Right ventricle myocardium inferior (tissue), 1 donor: ENCODE results near the gene COMMD4. TPM values are rescaled to one million over a fixed set of nuclear protein-coding genes. Genes with fewer than 3 reads are reported as not detected.
"Not testable (repeated sequence)": the region's sequence is repeated elsewhere in the genome, so short reads cannot be mapped to it uniquely, and the experiment has no call there.

Experiments used
- ATAC-seq: fragments of 200-7000 bp; cut with Tn5 transposase; one replicate; pipeline ENCODE4 v1.9.1; 2020; ENCODE audit warnings: mild to moderate bottlenecking, moderate library complexity
- DNase-seq: peaks from one replicate; pipeline ENCODE4 v3.0.0; 2021; ENCODE audit errors: missing footprints
- intact Hi-C: fragments of 100-400 bp; cut with DNase I; formaldehyde crosslinking; loops from one replicate; pipeline ENCODE4 v1.11.0; 2022
- long read RNA-seq: library from polyadenylated mRNA; unstranded; transcript quantifications from one replicate; pipeline ENCODE4 v2.0.0, GENCODE V29; 2021
- total RNA-seq: library from RNA; stranded (reverse); fragmentation: NEBNext Ultra II Directional; extraction: Animal tissue kit (Norgen Biotek cat#: 25700); gene quantifications from one replicate; pipeline ENCODE4 v1.2.1, GENCODE V29; 2021
- donor health status: DM: no; HTN: yes; CAD: no; lungs with severe emphysema.

Gene COMMD4
- total RNA-seq = 42.1 TPM
- long read RNA-seq, transcript COMMD4-201 (8 exons, 1,067 nt) = major isoform, 9 of 11 reads
- long read RNA-seq, partial matches to known transcripts = 0 of 11 reads
- long read RNA-seq, other reads (novel, unspliced or antisense) = 1 of 11 reads

GRCh38 chr15:75335705-75336355 is at the start of gene COMMD4:
Gene COMMD4 (plus strand): TSS chr15:75336063. CDS start chr15:75336090, 27 bp downstream.
- DNase-seq = peak; percentile 96
- ATAC-seq = peak; percentile 92
- intact Hi-C loops = no loop called here

- ATAC-seq, DNase-seq, intact Hi-C loops: not testable (repeated sequence)
Measured at GRCh38 chr15:75293660-75294059, 42.2 kb upstream of the COMMD4 start.

- intact Hi-C loops = not testable (repeated sequence)
- DNase-seq = peak; percentile 63
- peak; percentile 54 for ATAC-seq
Measured at GRCh38 chr15:75298541-75299310, 37.1 kb upstream of the COMMD4 start.

- ATAC-seq (peak; percentile 63), DNase-seq (peak; percentile 78)
- intact Hi-C loops = not testable (repeated sequence)
Measured at GRCh38 chr15:75299311-75299688, 36.6 kb upstream of the COMMD4 start.

- ATAC-seq, DNase-seq, intact Hi-C loops: not testable (repeated sequence)
Measured at GRCh38 chr15:75300026-75300425, 35.8 kb upstream of the COMMD4 start.

GRCh38 chr15:75302318-75302717 is 33.5 kb upstream of the COMMD4 start:
- intact Hi-C loops = no loop called here

GRCh38 chr15:75302753-75303152 is 33.1 kb upstream of the COMMD4 start:
- DNase-seq, intact Hi-C loops, ATAC-seq: not testable (repeated sequence)

More at GRCh38 chr15:75302318-75302717, 33.5 kb upstream of the COMMD4 start:
- no peak for ATAC-seq
- no peak for DNase-seq

- DNase-seq (no peak), ATAC-seq (no peak)
- intact Hi-C loops = no loop called here
Measured at GRCh38 chr15:75306188-75306587, 29.7 kb upstream of the COMMD4 start.

GRCh38 chr15:75307778-75308390 is 28.0 kb upstream of the COMMD4 start:
- ATAC-seq (peak; percentile 39), DNase-seq (peak; percentile 65)
- intact Hi-C loops = no loop called here

- DNase-seq (no peak), ATAC-seq (no peak)
- intact Hi-C loops = no loop called here
Measured at GRCh38 chr15:75309711-75310110, 26.2 kb upstream of the COMMD4 start.

- DNase-seq, intact Hi-C loops, ATAC-seq: not testable (repeated sequence)
Measured at GRCh38 chr15:75312548-75312947, 23.3 kb upstream of the COMMD4 start.

GRCh38 chr15:75313116-75313845 is 22.6 kb upstream of the COMMD4 start:
- intact Hi-C loops = no loop called here
- DNase-seq = no peak
- ATAC-seq = no peak

- DNase-seq (no peak), ATAC-seq (no peak)
- intact Hi-C loops = no loop called here
Measured at GRCh38 chr15:75314552-75315290, 21.1 kb upstream of the COMMD4 start.

- ATAC-seq, intact Hi-C loops, DNase-seq: not testable (repeated sequence)
Measured at GRCh38 chr15:75319231-75319897, 16.5 kb upstream of the COMMD4 start.

- ATAC-seq (no peak), DNase-seq (no peak)
- intact Hi-C loops = no loop called here
Measured at GRCh38 chr15:75321711-75322110, 14.2 kb upstream of the COMMD4 start.

GRCh38 chr15:75325922-75326321 is 9.9 kb upstream of the COMMD4 start:
- intact Hi-C loops = no loop called here
- no peak for ATAC-seq
- no peak for DNase-seq

- intact Hi-C loops = no loop called here
Measured at GRCh38 chr15:75327005-75327404, 8.9 kb upstream of the COMMD4 start.

GRCh38 chr15:75327491-75327890 is 8.4 kb upstream of the COMMD4 start:
- ATAC-seq (no peak), DNase-seq (no peak)
- intact Hi-C loops = no loop called here

More at GRCh38 chr15:75327005-75327404, 8.9 kb upstream of the COMMD4 start:
- ATAC-seq (no peak), DNase-seq (no peak)
